ENCODE measurements around the gene TMEM115. TPM values are rescaled to one million over a fixed set of nuclear protein-coding genes. Genes with fewer than 3 reads are reported as not detected.

TMEM115 gene
- total and polyA plus RNA-seq, 2 of the 13 experiments (the other 11 are each of a cell fraction or from before 2014, with no cell fraction given): 22.1 to 30.7 TPM

- TF ChIP-seq PATZ1 (CRISPR knock-in tag; IDR thresholded peaks at IDR 0.05) (0 out of 2 replicates have a peak, but pooled peaks have one; percentile 9), HMGXB4 (CRISPR knock-in tag; IDR thresholded peaks at IDR 0.05; ENCODE audit: borderline replicate concordance in 1 of 2, low read depth in 1 of 2) (peak in 1 of 2 experiments; percentile 58; a peak in 2 of 4 replicates), ZNF616 (CRISPR knock-in tag; IDR thresholded peaks at IDR 0.05; ENCODE audit: low read depth) (no peak), IKZF5 (CRISPR knock-in tag; IDR thresholded peaks at IDR 0.05) (peak; percentile 33; the same call in 1 of the 2 replicates), ARID5B (CRISPR knock-in tag; IDR thresholded peaks at IDR 0.05) (peak; percentile 12; the same call in 1 of the 2 replicates), ZFP91 (CRISPR knock-in tag; IDR thresholded peaks at IDR 0.05; ENCODE audit: borderline replicate concordance) (peak; percentile 88), FOXK1 (CRISPR knock-in tag; IDR thresholded peaks at IDR 0.05; ENCODE audit: borderline replicate concordance, low read depth) (0 out of 2 replicates have a peak, but pooled peaks have one; percentile 61), STAT6 (CRISPR knock-in tag; IDR thresholded peaks at IDR 0.05; ENCODE audit: borderline replicate concordance) (no peak), ZNF230 (CRISPR knock-in tag; IDR thresholded peaks at IDR 0.05) (0 out of 2 replicates have a peak, but pooled peaks have one; percentile 64), DPF2 (CRISPR knock-in tag; IDR thresholded peaks at IDR 0.05; ENCODE audit: borderline replicate concordance, low read depth) (no peak), HNF4G (IDR thresholded peaks at IDR 0.05; ENCODE audit: borderline replicate concordance, low read depth, low read length) (no peak), HNF4G (CRISPR knock-in tag; IDR thresholded peaks at IDR 0.05; ENCODE audit: borderline replicate concordance, low read depth) (no peak)
These were observed 31.2 kb downstream of the TMEM115 start, which contains the start of gene TUSC2 (continued) for GRCh38 chr3:50327943-50328691.

Data from HepG2 (cell line).